Stimulated activated CD4-positive, alpha-beta T cell treated with anti-CD3 and anti-CD28 coated beads, Interleukin-1b, Interleukin-23, amount 100 ng/mL, for 4 hours (primary cell): ENCODE measurements around the gene NCAM1.

Source experiments
- DNase-seq, 2 donors: peaks; one replicate each; pipeline ENCODE4 v3.0.0-alpha.2; 2020; ENCODE audit warnings: low read depth in 2 of 2

The NCAM1 gene

DNA sequence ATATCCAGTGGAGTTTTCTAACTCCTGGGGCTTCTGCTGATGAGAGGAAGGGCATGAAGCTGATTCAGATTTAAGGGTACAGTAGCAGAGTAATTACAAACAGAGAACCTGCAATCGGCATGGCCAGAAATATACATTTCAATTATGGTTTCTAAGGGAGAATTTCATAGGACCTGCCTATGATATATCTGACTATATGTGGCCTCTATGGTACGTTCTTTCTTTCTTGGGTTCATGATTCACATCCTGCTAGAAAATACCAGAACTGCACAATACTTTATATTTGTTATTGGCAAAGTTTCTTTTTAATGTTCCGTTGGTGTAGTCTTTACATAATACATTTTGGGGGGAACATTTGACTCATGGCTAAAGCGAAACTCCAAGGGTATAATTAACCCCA is 290.1 kb downstream of the NCAM1 start:
- no peak for DNase-seq

DNA sequence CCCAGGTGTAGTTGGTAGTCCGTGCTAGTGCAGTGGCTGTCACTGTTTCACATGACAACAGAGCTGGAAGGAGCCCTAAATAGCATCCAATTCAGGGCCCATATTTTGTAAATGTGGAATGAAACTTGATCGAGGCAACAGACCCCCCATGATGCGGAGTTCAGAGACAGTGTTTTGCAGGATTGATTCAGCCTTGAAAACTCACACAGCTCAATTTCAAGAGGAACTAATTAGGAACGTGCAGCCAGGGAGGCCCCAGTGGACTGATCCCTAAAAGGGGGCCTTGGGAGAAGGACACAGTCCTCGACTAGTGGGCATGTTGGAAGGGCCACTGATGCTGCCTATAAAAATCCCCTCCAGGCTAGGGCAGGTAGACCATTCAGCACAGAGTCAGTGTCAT is 292.2 kb downstream of the NCAM1 start:
- no peak for DNase-seq

DNA sequence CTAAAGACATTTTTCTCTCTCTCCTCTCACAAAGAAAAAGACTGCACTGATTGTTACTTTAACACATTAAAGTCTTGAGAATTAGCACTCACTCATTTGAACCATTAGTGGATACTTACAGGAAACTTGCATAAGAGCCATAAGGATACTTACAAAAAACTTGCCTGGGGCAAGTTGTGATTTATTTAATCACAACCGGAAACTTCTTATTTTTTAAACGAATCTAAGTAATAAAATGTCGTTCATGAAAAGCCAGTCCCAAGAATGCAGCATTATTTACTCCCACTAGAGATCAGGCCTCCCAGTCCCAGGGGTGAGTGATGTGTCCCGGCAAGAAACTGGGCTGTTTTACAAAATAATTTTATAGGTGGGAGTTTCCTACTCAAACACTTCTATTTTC is 293.9 kb downstream of the NCAM1 start:
- DNase-seq = no peak

DNA sequence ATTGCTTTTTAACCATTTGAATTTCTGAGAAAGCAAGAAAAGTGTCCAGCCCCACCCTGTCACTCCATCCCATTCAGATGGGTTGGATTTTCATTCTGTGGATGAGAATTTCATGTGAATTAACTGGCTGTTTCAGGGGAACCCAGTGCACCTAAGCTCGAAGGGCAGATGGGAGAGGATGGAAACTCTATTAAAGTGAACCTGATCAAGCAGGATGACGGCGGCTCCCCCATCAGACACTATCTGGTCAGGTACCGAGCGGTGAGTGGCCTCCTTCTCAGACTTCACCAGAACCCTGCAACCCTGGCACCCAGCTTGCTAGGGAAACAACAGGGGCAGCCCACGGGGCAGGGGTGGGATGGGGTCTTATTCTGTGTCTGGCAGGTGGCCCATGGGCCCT is 294.5 kb downstream of the NCAM1 start:
- DNase-seq = no peak

DNA sequence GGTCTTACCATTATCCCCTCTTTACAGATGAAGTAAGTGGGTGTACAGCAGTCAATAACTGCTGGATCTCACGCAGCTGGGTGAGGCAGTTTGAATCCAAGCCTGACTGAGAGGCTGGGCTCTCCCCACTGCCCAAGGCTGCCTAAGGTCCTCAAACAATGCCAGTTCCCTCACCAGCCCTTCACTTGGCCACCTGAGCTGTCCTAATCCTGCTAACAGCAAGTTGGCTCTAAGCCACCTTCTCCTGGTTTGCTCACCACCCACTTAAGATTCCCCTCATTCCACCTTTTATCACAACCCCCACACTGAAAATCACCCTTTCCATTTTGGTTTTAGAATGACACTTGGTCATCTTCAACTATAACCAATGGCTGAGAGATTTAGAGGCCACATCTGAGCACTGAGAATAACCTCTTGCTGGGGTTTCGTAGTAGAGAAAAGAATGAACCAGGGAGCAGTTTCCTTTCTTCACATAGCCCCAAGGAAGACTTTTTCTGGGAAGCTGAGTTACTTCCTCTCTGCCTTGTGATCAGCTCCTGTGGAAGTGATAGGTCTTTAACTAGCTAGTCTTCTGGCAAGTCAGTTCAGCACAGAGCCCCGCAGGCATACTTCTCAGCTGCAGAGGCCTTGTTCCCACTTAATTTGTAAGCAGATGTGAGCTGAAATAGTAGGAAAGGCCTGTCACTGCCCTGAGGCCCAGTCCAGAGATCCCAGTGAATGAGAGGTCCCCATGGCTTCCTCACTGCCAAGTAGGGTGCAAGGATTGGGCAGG is 295.4 kb downstream of the NCAM1 start:
- DNase-seq = no peak

DNA sequence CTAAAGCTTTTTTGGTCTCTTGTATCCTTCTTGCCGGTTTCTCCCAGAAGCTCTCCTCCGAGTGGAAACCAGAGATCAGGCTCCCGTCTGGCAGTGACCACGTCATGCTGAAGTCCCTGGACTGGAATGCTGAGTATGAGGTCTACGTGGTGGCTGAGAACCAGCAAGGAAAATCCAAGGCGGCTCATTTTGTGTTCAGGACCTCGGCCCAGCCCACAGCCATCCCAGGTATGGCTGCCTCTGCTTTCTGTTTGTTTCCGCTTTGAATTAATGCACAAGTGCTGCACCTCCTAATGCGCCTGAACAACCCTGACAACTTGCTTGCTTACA is 298.8 kb downstream of the NCAM1 start:
- DNase-seq = no peak

DNA sequence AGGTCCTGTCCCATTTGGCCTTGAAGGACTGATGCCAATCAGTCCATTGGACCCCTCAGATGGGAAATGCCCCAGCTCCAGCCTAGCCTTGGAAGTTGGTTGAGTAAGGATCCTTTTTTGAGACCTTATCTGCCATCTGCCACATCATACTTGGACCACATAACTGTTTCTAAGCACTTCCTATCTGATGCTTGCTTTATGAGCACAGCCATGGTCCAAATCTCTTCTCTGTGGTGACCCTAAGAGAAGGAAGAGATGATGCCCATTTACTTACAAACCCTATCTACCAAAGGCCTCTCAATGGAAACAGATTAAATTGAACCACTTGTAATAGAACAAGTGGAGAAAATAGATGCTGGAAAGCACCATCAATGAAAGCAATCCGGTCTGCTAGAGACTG is 299.3 kb downstream of the NCAM1 start:
- no peak for DNase-seq

DNA sequence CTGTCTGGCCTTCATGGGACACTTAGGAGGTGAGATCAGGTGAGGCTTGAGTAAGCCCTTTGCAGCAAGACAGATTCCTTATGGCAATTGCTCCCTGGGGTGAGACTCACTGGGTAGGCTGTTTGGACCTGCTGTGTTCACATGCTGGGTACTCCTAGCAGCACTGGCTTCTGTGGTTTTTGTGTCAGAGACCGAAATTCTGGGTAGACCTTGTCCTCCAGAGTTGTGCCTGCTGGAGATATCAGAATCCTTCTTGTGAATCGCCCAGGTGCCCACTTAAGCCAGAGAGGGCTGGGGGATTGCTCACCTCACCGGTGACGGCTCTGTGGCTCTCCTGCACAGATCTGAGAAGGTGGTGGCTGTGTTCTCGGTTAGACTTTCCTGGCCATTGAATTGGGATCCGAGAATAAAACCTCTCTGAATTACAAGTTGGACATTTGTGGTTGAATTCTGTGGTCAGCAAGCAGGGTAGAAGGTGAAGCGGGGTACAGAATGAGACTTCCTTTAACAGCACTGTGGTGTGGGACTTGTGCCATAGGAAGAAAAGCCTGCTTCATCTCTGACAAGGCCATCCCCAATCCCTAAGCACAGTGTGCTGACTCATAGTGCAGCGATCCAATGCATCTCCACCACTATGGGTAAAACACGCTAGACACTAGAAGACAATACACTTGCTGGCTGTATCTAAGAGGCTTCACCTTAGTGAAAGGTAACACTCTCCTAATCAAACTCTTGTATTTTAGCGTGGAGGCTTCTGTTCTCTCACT is 300.7 kb downstream of the NCAM1 start:
- DNase-seq = no peak

DNA sequence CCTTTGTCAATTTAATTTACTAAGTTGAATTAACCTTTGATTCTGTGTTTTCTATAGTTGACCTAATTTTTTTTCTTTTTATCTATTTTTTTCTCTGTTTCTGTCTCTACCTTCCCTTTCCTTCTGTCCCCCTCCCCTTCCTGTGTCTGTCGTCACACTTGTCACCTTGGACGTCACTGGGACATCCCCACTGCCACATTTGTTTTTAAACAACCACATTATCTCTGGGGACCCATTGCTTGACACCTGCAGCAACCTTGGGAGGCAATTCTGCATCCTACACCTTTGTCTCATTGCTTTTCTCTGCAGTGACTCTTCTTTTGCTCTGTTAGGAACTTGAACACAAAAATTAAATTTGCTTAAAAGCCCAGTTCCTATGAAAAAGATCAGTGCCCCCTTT is 301.4 kb downstream of the NCAM1 start:
- DNase-seq = no peak

DNA sequence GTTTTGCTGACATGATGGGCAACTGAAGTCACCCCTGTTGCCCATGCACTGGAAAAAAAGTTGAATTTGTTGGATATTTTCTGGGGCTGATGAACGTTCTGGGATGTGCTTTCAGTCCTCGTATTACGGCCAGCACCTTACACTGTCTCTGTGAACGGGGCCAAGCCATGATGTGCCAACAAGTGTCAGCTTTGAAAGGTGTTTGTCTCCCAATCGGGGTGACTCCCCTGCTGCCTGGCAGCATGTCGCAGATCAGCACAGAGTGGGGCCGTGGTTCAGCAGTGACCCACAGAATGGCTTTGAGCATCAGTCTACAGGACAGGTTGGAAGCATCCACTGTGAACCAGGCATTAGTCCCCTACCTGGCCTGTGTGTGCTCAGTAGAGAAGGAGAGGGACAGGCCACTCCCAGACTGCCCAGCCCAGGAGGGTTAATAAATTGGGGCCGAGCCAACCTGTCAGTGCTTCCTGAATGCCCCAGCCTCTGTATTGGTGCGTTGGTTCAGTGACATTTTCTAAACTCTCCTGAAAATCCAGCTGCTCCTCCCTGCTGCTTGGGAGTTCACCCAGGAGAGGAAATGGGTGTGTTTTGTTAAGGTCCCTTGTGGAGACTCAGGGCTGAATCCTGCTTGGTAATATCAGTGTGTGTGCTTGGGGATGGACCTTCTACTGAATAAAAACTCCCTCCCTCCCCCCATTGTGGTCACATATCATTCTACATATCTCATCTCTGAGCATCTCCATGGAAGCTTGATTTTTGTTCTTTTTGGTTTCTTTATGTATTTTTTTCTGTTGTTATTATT is 302.4 kb downstream of the NCAM1 start:
- no peak for DNase-seq

DNA sequence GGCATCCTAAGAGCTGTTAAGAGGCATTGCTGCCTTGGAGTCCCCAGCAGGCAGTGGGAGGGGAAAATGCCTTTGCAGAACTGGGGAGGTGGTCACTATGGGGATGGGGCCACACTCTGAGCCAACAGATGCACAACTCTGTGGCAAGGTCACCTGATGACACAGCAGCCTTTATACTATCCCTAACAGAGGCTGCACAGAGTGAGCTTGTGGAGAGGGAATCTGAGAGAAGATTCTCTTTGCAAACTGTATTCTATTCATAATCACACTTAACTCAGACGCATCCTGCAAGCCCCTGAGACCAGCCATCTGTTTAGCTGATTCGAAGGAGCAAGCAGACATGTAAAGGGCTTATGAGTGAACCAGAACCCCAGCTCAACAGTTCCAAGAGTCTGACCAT is 304.1 kb downstream of the NCAM1 start:
- no peak for DNase-seq

DNA sequence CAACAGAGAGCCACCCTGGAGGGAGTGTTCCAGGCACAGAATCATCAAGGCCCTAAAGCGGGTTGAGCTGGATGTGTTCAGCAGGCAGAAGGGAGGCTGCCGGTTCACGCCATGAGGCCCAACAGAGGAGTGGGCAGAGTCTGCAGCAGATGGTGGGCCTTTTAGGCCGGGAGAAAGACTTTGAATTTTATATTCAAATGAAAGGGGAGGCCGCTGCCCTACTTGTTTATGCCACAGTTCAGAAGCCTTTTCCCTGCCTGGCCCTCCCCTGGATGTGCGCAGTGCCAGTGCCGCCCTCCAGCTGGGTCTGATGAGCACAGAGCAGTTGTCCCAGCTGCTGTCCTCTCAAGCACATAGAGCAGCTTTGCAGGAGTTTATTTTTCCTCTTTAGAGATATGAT is 306.3 kb downstream of the NCAM1 start:
- DNase-seq = no peak

DNA sequence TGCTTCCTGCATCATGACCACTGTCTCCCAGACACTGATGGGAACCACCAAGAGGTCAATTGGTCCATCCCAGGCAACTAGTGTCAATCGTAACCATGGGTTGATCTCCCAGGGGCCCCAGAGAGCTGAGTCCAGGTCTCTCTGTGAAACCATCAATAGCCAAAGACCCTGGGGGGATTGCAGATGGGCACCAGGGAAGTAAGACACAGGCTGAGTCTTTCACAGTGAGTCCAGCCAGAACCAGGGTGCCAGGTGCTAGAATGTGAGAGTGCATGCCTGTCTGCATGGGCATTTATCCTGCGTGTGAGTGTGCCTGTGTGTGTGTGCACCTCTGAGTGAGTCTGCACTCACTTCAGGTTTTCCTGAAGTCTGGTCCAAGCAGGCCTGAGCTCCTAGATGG is 307.9 kb downstream of the NCAM1 start:
- DNase-seq = no peak

DNA sequence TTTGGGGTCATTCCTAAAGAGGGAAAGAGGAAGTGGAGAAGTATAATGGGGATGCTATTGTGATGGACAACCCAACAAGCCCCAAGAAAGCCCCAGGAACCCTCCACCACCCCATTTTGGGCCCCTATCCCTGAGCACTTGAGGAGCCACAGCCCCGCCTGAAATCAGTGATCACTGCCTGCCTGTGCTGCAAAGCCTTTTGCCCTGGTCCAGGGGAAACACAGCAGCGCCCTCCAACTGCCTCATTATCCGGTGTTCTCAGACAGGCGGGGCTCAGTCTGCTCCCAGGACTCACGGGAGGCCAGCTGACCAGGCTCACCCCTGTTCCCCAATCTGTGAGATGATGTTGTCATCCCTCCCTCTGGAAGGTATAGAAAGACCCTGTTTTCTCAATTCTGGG is 308.4 kb downstream of the NCAM1 start:
- DNase-seq = no peak

DNA sequence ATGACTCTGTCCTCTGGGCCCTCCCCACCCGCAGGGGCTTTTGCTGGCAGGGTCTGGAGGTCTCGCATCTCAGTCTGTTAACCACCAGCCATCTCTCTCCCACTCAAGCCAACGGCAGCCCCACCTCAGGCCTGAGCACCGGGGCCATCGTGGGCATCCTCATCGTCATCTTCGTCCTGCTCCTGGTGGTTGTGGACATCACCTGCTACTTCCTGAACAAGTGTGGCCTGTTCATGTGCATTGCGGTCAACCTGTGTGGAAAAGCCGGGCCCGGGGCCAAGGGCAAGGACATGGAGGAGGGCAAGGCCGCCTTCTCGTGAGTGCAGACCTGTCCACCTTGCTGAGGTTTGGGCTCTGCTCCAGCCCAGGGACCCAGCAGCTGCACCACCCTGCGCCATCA is 308.9 kb downstream of the NCAM1 start:
- DNase-seq = no peak

DNA sequence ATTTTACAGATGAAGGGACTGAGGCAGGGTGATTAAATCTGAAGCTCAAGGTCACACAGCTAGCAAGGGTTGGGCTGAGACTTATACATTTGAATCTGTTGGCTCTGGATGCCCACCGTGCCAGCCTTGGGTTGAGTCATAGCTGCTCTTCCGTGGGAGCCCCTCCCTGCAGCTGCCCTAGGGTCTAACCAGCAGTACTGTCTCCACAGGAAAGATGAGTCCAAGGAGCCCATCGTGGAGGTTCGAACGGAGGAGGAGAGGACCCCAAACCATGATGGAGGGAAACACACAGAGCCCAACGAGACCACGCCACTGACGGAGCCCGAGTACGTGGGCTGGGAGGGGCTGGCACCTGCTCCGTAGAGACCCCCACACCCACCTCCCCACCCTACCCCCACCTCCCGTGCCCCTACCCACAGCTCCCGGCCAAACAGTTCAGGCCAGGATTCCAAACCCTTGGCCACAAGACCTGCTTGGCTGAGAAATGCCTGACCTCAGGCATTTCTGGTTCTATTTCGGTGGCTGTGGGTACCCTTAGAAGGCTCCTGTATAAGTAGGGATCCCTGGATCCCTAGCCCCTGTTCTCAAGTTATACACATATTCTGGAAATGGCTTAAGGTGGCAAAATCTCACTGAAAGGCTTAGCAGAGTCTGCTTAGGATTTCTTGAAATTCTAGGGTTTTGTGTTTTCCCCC is 310.5 kb downstream of the NCAM1 start:
- DNase-seq = no peak

DNA sequence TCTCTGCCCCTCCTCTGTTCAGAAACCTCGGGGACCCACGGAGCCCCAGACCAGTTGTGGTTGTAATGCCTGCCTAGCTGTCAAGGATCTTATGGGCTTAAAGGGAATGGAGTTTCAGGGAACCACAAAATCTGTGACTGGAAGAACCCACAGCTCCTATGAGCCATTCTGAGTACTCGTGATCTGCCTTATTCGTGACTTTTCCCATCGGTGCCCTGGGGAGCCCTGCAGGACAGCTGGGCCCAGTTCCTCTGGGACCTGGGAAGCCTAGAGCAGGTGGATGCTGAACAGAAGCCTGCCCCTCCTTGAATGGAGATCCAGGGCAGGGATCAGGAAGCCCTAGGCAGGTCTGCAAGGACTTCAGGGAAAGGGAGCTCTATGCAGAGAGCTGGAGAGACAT is 311.1 kb downstream of the NCAM1 start:
- DNase-seq = no peak

DNA sequence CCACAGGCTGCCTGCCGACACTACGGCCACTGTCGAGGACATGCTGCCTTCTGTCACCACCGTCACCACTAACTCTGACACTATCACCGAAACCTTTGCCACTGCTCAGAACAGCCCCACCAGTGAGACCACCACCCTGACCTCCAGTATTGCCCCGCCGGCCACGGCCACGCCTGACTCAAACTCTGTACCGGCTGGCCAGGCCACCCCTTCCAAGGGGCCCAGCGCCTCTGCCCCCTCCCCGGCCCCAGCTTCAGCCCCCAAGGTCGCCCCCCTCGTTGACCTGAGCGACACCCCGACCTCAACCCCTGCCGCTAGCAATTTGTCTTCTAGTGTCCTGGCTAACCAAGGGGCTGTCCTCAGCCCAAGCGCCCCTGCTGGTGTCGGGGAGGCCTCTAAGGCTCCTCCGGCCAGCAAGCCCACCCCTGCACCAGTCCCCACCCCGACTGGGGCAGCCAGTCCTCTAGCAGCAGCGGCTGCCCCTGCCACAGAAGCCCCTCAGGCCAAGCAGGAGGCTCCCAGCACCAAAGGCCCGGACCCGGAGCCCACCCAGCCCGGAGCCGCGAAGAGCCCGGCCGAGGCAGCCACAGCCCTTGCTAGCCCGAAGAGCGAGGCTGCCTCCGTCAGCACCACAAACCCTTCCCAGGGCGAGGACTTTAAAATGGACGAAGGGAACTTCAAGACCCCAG is 311.9 kb downstream of the NCAM1 start:
- DNase-seq = no peak

DNA sequence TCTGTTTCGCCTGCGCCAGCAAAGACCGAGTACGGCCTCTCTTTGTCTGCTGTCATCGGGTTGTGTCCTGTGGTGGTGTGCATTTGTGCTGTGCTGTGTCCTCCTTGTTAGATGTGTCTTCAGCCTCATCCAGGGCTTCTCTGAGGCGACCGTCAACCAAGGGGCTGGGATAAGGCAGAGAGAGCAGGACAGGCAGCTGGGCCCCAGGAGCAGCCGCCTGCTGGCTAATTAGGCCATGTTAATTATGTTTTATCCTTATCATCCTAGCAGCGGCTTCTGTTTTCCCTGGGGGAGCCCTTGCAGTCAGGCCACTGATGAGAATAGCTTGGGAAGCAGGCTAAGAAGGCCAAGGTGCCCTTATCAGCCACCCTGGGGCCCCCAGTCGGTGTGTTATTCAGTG is 312.5 kb downstream of the NCAM1 start:
- DNase-seq = no peak

DNA sequence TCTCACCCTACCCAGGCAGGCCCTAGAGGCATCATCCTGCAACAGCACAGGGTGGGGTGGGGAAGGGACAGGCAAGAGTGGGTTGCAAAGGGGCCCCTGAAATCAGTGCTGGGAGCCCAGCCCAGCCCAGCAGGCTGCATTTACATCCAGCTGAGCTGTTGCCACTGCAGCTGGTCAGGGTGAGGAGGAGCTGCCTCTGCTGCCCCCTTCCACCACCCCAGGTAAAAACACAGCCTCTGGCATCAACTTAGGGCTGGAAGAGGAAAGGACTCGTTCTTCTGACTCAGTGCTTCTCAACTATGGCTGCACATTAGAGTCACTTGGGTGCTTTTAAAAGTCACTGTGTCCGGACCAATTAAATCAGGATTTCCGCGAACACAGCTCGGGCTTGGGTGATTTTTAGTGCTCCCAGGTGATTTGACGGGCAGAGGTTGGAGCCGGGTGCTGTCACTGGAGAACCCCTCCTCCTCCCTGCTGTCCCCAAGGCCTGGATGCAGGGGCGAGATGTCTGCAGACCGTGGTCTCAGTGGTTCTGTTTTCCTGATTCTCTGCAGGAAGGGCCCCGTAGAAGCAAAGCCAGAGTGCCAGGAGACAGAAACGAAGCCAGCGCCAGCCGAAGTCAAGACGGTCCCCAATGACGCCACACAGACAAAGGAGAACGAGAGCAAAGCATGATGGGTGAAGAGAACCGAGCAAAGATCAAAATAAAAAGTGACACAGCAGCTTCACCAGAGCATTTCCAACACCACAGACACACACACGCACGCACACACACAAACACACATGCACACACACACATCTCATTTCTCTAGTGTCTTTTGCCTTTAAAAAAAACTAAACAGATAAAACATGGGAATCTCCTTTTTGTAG is 313.7 kb downstream of the NCAM1 start:
- DNase-seq = no peak

DNA sequence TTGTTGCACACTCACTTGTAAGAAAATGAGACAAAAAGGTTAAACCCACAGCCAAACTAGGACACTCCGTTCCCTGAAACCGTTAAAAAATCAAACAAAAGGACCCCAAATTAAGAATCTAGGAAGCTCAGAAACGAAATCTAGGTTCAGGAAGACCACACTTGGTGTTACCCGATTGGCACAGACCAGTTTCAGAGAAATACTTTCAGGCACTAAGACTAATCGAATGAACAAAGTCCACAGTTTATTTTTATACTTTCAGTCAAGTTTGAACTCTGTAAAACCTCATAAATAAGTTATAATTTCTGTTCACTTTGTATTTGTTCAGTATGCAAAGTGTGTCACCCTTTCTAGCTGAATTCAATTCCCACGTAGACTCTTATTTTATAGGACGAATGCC is 314.4 kb downstream of the NCAM1 start:
- DNase-seq = no peak
